ENCODE data around the gene THUMPD1.
"Not testable (repeated sequence)": the region's sequence is repeated elsewhere in the genome, so short reads cannot be mapped to it uniquely, and the experiment has no call there.

Gene THUMPD1, protein sequence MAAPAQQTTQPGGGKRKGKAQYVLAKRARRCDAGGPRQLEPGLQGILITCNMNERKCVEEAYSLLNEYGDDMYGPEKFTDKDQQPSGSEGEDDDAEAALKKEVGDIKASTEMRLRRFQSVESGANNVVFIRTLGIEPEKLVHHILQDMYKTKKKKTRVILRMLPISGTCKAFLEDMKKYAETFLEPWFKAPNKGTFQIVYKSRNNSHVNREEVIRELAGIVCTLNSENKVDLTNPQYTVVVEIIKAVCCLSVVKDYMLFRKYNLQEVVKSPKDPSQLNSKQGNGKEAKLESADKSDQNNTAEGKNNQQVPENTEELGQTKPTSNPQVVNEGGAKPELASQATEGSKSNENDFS

DNA sequence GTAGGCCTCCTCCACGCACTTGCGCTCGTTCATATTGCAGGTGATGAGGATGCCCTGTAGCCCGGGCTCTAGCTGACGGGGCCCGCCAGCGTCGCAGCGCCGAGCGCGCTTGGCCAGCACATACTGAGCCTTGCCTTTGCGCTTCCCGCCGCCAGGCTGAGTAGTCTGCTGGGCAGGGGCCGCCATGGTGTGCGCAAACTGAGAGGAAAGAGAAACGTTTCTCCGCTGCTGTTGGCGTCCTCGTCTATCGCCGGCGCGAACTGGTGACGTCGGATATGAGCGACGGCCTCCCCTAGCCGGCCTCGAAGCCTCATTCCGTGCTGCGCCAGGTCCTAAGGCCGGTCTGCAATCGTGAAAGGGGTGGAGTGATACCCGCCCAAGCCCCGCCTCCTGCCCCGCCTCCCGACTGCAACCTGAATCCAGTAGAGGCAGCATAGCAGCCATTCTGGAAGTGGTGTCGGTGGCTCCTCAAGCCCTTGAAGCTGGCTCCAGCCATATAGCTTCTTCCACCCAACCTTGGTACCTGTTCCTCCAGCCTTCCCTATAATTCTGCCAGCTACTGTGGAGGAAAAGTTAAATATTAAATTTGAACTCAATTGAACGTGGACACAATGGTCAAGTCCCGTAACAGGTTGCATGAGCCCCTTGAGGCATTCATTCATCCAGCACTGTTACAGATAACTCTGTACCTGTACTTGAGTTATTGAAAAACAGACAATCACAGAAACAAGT is at the start of gene THUMPD1:
TSS of gene THUMPD1 (minus strand) at position 265 of the 732 bp plus-strand sequence. CDS start at position 186, 79 bp downstream.
- peak; percentile 96 for DNase-seq (ENCODE audit: low read depth)

DNA sequence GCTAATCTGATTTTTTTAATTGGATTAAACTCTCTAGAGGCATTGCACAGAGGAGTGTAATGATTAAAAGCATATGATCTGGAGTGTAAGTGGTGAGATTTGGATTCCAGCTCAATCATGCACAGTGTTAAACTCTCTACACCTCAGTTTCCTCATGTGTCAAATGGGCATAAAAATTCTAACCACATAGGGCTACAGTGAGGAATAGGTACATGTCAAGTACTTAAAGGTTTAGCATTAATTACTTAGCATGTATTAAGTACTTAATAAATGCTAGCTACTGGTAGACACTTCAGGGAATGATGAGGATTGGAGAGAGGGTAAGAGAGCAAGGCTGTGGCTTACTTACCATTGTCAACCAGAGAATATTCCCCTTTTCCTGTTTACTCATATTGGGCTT is 47.5 kb upstream of the THUMPD1 start:
- DNase-seq (ENCODE audit: low read depth): no peak

DNA sequence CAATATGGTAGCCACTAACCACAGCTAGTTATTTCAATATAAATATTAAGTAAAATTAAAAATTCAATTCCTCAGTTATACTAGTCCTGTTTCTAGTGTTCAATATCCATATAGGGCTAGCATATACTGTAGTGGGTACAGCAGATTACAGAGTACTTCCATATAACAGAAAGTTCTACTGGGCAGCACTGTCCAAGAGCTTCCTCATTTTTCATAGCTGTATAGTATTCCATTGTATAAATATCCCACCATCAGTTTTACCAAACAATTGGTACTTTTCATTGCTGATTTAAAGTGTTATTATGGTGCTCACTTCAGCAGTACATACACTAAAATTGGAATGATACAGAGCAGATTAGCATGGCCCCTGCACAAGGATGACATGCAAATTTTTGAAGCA is 42.6 kb upstream of the THUMPD1 start:
- no peak for DNase-seq (ENCODE audit: low read depth)

DNA sequence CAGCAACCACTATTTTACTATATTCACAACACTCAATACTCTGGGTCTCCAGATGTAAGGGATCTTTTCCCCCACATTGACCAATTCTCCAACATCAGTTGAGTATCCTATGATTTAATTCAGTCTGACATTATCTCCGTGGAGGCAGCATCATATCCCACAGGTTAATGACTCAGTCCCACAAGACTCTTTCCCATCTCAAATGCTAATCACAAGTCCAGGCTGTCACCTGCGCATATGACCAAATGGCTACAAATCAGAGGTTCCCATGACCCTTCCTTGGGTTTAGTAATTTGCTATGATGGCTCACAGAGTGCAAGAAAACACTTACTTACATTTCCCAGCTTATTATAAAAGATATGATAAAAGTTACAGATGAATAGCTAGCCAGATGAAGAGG is 40.9 kb upstream of the THUMPD1 start:
- no peak for DNase-seq (ENCODE audit: low read depth)

DNA sequence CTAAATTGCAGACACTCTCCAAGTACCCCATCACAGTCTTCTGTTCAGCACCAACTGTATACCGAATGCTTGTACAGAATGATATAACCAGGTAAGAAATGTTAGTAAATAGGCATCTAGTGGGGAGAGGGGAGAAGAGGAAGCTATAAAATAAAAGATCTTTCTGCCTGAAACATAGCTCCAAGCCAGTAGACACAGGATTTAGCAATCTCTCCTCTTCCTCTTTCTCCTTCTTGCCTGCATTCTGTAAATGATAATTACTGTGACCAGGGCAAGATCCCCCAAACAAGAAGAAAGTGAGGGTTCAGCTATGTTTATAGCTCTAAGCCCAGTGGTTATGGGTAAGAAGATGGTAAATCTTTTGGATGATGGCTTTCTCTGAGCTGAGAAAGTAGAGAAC is 40.1 kb upstream of the THUMPD1 start:
- DNase-seq (ENCODE audit: low read depth): no peak

DNA sequence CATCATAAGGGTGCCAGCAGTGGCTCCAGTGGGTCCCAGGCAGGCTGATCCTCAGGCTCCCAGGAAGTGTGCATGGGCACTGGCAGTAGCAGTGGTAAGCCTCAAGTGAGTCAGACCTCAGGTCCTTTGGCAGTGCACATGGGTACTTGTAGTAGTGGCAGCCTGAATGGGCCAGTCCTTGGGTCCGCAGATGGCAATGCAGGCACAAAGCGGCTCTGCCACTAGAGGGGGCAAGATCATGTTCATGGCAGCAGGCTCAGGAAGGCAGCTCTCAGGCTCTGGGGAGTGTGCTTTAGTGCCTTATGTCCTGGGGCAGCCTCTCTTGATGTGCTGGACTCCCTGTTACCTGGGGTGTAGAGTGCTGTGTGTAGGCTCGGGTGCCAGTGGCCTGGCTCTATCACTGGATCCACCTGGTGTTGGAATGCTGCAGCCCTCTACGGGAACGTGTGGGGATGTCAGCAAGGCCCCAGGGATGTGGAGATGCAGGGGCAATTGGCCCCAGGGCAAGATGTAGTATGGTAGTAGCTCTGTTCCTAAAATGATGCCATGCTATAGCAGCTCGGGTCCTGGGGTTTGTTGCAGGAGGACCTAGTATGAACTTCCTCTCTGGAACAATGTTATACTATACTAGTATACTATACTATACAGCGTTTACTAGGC is 33.2 kb upstream of the THUMPD1 start:
- DNase-seq (ENCODE audit: low read depth): peak; percentile 13

DNA sequence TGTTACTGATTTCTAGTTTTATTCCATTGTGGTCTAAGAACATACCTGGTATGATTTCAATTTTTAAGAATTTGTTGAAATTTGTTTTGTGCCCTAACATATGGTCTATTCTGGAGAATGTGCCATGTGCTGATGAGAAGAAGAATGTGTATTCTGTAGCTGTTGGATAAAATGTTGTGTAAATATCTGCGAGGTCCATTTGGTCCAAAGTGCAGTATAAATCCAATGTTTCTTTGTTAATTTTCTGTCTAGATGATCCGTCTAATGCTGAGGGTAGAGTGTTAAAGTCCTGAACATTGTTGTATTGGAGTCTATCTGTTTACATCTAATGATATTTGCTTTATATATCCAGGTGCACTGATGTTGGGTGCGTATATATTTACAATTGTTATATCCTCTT is 32.1 kb upstream of the THUMPD1 start:
- DNase-seq (ENCODE audit: low read depth): no peak

DNA sequence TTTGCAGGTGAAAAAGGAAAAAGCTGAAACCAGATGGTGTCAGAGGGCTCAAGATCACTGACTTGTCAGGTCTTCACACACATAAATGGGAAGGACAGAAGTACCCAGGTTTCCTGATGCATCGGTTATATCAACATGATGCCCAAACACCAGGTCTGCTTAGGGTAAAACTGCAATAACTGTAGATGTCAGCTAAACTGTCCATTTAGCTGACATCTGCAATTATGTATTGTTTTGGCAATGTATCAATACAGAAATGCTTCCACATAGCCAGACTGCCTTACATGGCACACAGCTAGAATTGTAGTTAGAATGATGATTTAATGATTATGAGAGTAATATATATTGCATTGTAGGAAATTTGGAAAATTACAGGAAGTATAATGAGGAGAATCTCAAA is 27.2 kb upstream of the THUMPD1 start:
- DNase-seq (ENCODE audit: low read depth): no peak

DNA sequence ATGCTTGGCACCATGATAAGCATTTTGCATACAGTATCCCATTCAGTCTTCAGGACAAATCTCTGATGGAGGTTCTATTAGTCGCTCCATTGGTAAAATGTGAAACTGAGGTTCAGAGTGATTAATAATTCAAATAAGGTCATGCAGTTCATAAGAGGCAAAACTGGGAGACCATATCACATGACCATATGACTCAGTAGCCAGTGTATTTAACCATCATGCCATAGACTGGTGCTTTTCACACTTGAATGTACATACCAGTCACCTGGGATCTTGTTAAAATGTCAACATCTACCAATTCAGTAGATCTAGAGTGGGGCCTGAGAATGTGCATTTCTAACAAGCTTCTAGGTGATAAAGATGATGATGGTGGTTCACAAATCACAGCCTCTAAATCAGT is 26.5 kb upstream of the THUMPD1 start:
- DNase-seq (ENCODE audit: low read depth): no peak

DNA sequence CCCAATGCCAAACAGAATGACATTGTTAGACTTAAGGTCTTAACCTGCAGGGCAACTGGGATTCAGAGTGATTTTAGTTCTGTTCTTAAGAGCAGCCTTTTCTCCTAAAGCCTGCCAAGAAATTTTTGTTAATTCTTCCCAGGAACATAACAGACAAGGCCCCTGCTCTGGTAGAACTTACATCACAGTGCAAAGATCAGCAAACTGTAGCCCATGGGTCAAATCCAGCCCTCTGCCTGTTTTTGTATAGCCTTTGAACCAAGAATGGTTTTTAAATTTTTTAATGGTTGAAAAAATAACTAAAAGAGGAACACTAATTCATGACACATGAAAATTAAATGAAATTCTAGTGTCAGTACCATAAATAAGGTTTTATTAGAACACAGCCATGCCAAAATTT is 26.0 kb upstream of the THUMPD1 start:
- no peak for DNase-seq (ENCODE audit: low read depth)

DNA sequence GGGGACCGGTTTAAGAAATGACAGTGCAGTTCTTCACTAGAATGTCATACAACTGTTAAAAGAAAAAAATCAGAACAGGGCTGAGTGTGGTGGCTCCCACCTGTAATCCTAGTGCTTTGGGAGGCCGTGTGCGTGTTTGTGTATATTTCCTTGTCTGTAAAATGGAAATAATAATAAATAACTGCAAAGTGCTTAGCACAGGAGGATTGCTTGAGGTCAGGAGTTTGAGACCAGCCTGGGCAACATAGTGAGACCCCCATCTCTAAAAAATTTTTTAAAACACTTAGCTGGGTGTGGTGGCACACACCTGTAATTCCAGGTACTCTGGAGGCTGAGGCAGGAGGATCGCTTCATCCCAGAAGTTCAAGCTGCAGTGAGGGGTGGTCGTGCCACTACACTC is 24.7 kb upstream of the THUMPD1 start:
- DNase-seq (ENCODE audit: low read depth): no peak

DNA sequence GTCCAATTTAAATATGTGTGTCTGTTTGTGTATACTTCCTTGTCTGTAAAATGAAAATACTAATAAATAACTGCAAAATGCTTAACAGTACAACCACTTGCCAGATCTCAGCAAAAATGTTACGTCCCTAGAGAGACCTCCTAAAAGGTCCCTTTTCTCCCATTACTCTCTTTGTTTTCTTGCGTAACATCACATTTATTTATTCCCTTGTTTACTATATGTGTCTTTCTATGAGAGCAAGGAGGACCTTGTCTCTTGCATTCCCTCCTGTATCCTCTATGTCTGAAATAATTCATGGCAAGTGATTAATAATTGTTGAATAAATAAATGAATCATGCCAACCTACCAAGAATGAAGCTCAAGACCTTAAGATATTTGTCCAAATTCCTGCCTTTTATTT is 24.1 kb upstream of the THUMPD1 start:
- no peak for DNase-seq (ENCODE audit: low read depth)

DNA sequence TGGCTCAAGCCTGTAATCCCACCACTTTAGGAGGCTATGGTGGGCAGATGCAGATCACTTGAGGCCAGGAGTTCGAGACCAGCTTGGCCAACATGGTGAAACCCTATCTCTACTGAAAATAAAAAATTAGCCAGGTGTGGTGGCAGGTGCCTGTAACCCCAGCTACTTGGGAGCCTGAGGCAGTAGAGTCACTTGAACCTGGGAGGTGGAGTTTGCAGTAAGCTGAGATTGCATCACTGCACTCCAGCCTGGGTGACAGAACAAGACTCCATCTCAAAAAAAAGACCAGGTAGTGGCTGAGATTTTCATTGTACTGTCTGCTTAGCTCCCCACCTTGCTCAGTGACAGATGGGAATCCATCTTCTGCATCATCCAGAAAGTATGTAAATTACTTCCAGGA is 22.8 kb upstream of the THUMPD1 start:
- not testable (repeated sequence) for DNase-seq (ENCODE audit: low read depth)

DNA sequence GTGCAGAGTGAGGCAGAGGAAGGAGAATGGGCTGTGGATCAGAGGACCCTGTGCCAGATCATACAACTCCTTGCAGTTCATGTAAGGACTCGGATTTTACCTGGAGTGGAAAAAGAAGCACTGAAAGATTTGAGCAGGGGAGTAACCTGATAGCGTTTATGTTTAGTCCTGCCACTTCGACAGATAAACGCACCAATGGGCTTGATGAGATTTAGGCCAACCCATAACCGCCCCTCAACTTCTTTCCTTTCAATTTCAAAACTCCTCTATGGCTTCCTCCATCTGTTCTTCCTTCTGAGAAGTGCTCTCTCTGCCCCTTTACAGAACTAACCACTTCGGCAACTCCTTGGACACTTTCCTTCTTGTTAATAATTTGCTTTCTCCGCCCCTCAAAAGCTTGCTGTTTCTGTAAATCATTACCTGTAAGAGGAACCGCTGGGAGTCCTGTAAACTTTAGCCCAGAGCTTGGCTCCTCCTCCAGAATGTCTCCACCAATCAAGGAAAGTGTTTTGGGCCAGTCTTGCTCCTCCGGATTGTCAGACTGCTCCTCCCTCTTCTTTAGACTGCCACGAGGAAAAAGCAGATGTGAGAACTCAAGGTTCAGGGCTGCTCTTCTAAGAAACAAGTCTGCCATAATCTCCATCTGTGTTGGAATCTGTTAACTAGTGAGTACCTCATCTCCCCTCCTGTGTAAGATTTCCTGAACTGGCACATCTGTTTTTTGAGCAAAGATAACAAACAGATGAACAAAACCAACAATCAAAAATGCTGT is 22.0 kb upstream of the THUMPD1 start, which contains the start of gene ACSM3:
TSS of gene ACSM3 (plus strand) at position 554 of the 772 bp plus-strand sequence. CDS start 6,021 bp downstream, outside the sequence.
- DNase-seq (ENCODE audit: low read depth): peak; percentile 61

DNA sequence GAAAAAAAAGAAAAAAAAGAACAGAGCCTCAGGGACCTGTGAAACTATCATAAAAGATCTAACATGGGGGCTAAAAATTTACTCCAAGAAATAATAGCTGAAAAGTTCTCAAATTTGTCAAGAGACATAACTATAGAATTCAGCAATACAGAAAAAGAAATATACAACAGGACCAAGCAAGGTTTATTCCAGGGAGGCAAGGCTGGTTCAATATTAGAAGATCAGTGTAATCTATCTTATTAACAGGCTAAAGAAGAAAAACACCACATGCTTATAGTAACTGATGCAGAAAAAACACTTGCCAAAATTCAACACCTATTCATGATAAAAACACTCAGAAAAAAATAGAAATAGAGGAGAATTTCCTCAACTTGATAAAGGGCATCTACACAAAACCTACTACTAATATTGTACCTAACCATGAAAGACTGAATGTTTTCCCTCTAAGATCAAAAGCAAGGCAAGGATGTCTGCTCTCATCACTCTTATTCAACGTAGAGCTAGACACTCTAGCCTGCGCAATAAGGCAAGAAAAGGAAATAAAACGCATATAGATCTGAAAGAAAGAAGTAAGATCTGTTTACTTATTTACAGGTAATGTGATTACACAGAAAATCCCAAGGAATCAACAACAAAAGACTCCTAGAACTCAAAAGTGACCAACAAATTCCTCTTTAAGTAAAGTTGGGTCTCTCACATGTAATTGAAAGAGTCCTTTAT is 20.9 kb upstream of the THUMPD1 start:
- DNase-seq (ENCODE audit: low read depth): no peak

DNA sequence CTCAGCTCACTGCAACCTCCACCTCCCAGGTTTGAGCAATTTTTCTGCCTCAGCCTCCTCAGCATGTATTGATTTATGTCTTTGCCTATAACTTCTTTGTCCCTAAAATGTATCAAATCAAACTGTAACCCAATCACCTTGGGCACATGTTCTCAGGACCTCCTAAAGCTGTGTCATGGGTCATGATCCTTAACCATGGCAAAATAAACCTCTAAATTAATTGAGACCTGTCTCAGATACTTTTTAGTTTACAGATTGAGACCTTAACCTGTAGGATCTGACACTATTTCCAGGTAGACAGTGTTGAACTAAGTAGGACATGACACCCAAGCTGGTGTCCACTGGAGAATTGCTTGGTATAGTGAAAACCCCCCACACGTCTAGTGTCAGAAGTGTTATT is 19.6 kb upstream of the THUMPD1 start:
- no peak for DNase-seq (ENCODE audit: low read depth)

DNA sequence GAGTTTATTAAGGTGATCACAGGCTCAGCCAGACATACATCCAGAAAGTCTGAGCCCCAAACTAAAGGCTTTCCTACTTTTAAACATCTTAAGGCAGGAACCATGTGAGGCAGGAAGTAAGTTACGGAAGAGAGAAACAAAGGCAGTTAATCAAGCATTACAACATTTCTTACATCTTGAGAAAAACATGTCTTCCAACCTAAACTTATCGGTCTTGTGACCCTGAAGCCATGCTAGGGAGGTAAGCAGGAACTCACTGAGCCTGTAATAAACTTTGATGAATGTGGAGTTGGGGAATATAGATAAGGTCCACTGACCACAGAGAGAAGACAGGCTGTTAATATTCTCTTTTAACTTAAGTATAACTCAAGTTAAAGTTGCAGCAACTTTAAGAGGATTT is 18.7 kb upstream of the THUMPD1 start:
- DNase-seq (ENCODE audit: low read depth): no peak

DNA sequence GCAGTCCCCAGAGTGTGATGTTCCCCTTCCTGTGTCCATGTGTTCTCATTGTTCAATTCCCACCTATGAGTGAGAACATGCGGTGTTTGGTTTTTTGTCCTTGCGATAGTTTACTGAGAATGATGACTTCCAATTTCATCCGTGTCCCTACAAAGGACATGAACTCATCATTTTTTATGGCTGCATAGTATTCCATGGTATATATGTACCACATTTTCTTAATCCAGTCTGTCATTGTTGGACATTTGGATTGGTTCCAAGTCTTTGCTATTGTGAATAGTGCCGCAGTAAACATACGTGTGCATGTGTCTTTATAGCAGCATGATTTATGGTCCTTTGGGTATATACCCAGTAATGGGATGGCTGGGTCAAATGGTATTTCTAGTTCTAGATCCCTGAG is 14.2 kb upstream of the THUMPD1 start:
- not testable (repeated sequence) for DNase-seq (ENCODE audit: low read depth)

DNA sequence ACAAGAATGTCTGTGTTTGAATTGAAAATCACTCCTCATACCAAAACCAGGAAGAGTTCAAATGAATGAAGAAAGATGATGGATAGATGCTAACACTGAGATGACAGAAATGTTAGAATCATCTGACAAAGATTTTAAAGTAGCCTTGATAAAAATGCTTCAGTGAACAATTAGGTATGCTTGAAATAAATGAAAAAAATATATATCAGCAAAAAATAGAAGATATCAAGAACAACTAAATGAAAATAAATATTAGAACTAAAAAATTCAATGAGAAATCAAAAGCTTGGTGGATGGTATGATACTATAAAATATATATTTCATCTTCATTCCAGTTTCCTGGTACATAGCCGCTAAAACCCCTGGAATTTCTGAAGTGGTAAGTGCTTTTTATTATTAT is 13.6 kb upstream of the THUMPD1 start:
- DNase-seq (ENCODE audit: low read depth): no peak

DNA sequence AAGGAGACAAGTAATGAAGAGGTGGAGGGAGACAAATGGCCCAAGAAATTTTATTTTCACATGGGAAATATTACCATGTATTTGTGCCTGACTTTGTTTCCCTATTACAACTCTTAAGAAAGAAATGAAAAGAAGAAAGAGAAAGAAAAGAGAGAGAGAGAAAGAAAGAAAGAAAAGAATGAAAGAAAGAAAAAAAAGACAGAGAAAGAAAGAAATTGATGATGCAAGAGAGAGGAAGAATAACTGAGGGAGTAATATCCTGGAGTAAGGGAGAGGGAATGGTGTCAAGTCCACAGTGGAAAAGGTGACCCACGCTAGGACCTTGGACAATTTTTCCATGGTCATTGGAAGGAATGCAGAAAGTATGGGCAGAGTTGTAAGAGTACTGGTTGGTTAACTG is 12.1 kb upstream of the THUMPD1 start:
- no peak for DNase-seq (ENCODE audit: low read depth)

DNA sequence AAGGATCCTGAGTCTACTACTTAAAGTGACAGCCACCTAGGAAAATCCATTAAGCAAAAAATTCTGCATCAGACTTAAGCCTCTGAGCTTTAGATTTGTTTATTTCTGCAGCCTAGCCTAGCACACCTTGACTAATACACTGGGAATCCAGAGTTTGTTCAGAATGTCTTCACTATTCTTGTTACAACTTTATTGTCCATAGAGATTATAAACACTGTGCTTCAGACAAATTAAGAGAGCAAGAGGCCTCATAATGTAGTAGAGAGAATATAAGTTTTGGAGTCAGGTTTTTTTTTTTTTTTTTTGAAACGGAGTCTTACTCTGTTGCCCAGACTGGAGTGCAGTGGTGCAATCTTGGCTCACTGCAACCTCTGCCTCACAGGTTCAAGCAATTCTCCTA is 8.9 kb upstream of the THUMPD1 start:
- no peak for DNase-seq (ENCODE audit: low read depth)

DNA sequence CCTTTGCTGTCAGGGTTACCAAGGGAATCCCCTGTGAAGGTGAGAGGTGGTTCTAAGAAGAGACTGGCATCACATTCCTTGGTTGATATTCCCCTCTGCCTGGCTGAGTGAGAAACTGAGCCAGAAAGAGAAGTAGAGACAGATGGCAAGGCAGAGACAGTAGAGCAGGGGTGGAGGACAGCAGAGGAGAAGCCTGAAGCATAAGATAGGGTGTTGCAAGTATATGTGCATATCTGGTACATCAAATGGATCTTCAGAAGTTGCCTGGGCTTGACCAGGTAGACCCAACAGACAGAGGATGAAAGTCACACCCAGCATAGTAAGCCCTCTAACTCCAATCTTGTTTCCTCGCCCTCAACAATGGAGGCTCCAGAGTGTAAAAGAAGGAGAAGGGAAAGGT is 7.9 kb upstream of the THUMPD1 start:
- DNase-seq (ENCODE audit: low read depth): no peak
